PC-9 (cell line): ENCODE measurements around the gene STK39. TPM values are rescaled to one million over a fixed set of nuclear protein-coding genes. Genes with fewer than 3 reads are reported as not detected.

Source experiments
- BruUV-seq: library from RNA; stranded (reverse); fragments of 400-500 nt; replicated peaks from 2 replicates; lab custom pipeline; 2021; lab: Mats Ljungman, UMichigan
- CTCF ChIA-PET: fragments of 300-600 bp; sonication (Branson Sonifier 250); formaldehyde crosslinking; loops from one replicate; lab custom pipeline; 2022; ENCODE audit warnings: antibody characterized with exemption; lab: Charles Lee
- POLR2A ChIA-PET: fragments of 300-600 bp; sonication (Branson Sonifier 250); formaldehyde crosslinking; loops from one replicate; lab custom pipeline; 2022; ENCODE audit warnings: antibody characterized with exemption; ENCODE audit not compliant: unreplicated experiment; lab: Charles Lee
- DNase-seq, 2 experiments: peaks; one replicate each; pipeline versions ENCODE4 v3.0.0 to v3.0.0-alpha.2; 2015 to 2022; ENCODE audit warnings: mixed read lengths in 1 of 2
- H2AFZ ChIP-seq: fragments of 200-600 bp; sonication (generic); 2 replicates; pipeline ENCODE4 v1.8.1; 2017; ENCODE audit warnings: antibody characterized with exemption
- H3F3A ChIP-seq: fragments of 200-600 bp; sonication (generic); 2 replicates; pipeline ENCODE4 v1.8.1; 2017; ENCODE audit warnings: antibody characterized with exemption, mild to moderate bottlenecking, low read depth; ENCODE audit not compliant: insufficient read depth
- H3K27ac ChIP-seq: fragments of 200-600 bp; sonication (generic); 2 replicates; pipeline ENCODE4 v1.6.1; 2016; ENCODE audit warnings: mixed run types
- H3K27me3 ChIP-seq: fragments of 200-600 bp; sonication (generic); 2 replicates; pipeline ENCODE4 v1.6.1; 2016; ENCODE audit warnings: low read depth, mixed run types; ENCODE audit not compliant: insufficient read depth
- H3K36me3 ChIP-seq: fragments of 200-600 bp; sonication (generic); 2 replicates; pipeline ENCODE4 v1.6.1; 2016; ENCODE audit warnings: low read depth, mixed run types
- H3K4me1 ChIP-seq: fragments of 200-600 bp; sonication (generic); replicated peaks from 2 replicates; pipeline ENCODE4 v1.6.1; 2016; ENCODE audit warnings: mixed run types; ENCODE audit not compliant: insufficient read depth
- H3K4me2 ChIP-seq: fragments of 200-600 bp; sonication (generic); 2 replicates; pipeline ENCODE4 v1.6.1; 2017; ENCODE audit warnings: mixed run types
- H3K4me3 ChIP-seq: fragments of 200-600 bp; sonication (generic); 2 replicates; pipeline ENCODE4 v1.6.1; 2016; ENCODE audit warnings: mixed run types
- H3K79me2 ChIP-seq: fragments of 200-600 bp; sonication (generic); 2 replicates; pipeline ENCODE4 v1.6.1; 2017; ENCODE audit warnings: low read depth, mixed run types
- H3K9me2 ChIP-seq: fragments of 200-600 bp; sonication (generic); 2 replicates; pipeline ENCODE4 v1.8.1; 2017; ENCODE audit warnings: mild to moderate bottlenecking; ENCODE audit not compliant: insufficient read depth
- H3K9me3 ChIP-seq: fragments of 200-600 bp; sonication (generic); 2 replicates; pipeline ENCODE4 v1.8.1; 2016; ENCODE audit warnings: low read depth; ENCODE audit not compliant: insufficient read depth
- H4K20me1 ChIP-seq: fragments of 200-600 bp; sonication (generic); 2 replicates; pipeline ENCODE4 v1.8.1; 2017; ENCODE audit not compliant: insufficient read depth
- CTCF ChIP-seq: fragments of 200-600 bp; sonication (generic); conservative IDR thresholded peaks from 2 replicates; pipeline ENCODE4 v1.6.1; 2017; ENCODE audit warnings: mixed run types, antibody characterized with exemption, mild to moderate bottlenecking, moderate library complexity
- EZH2 ChIP-seq: fragments of 200-600 bp; sonication (generic); IDR thresholded peaks from 2 replicates; pipeline ENCODE4 v1.8.0; 2017; ENCODE audit warnings: antibody characterized with exemption, low read depth
- intact Hi-C: fragments of 100-400 bp; cut with micrococcal nuclease; formaldehyde crosslinking; loops from one replicate; pipeline ENCODE4 v1.10.0; 2022; ENCODE audit not compliant: unreplicated experiment
- total RNA-seq: library from RNA; stranded (reverse); gene quantifications from 2 replicates; pipeline ENCODE4 v1.2.3, GENCODE V29; 2021

Gene STK39
- total RNA-seq, 1 experiment from 2014 or later: 14.5 TPM

GRCh38 chr2:168056242-168056787 lies 191.1 kb downstream of the STK39 start:
- H3K79me2 ChIP-seq: no peaks in the 10 kb centered on the region
- BruUV-seq: no TSS peak
- H3K4me3 ChIP-seq: no peak overlapping the region
- H3K4me1 ChIP-seq: no peaks in the 10 kb centered on the region
- ChIA-PET CTCF (no interaction called here), POLR2A (no interaction called here)
- H2AFZ ChIP-seq: no peak overlapping the region
- intact Hi-C loops: no loop called here
- H4K20me1 ChIP-seq: no peaks in the 10 kb centered on the region
- no peaks in the 10 kb centered on the region for H3K9me2 ChIP-seq
- no peaks in the 10 kb centered on the region for H3F3A ChIP-seq
- no peaks in the 10 kb centered on the region for H3K9me3 ChIP-seq
- no peak for TF ChIP-seq EZH2
- no peak for TF ChIP-seq CTCF
- no peak overlapping the region for H3K27ac ChIP-seq
- no peak overlapping the region for H3K4me2 ChIP-seq
- no peaks in the 10 kb centered on the region for H3K27me3 ChIP-seq
- no peaks in the 10 kb centered on the region; the same call in 1 of the 2 replicates for H3K36me3 ChIP-seq
- no peak for DNase-seq

- Histone ChIP-seq H4K20me1 (no peaks in the 10 kb centered on the region), H3K9me3 (no peaks in the 10 kb centered on the region), H3K79me2 (no peaks in the 10 kb centered on the region), H3K4me3 (no peak overlapping the region), H3K36me3 (no peaks in the 10 kb centered on the region), H3K4me1 (no peaks in the 10 kb centered on the region), H3F3A (no peaks in the 10 kb centered on the region), H3K27me3 (no peaks in the 10 kb centered on the region), H3K4me2 (no peak overlapping the region), H3K9me2 (no peaks in the 10 kb centered on the region), H2AFZ (no peak overlapping the region), H3K27ac (no peak overlapping the region)
- POLR2A ChIA-PET: no interaction called here
- no peak for TF ChIP-seq EZH2
- TF ChIP-seq CTCF: no peak
- intact Hi-C loops: no loop called here
- CTCF ChIA-PET: no interaction called here
- no TSS peak for BruUV-seq
- no peak for DNase-seq
Measured at GRCh38 chr2:168054657-168055056, 192.7 kb downstream of the STK39 start.

- no peaks in the 10 kb centered on the region for H3K27me3 ChIP-seq
- no peak overlapping the region for H3K4me3 ChIP-seq
- intact Hi-C loops: no loop called here
- no peak overlapping the region for H3K27ac ChIP-seq
- no peaks in the 10 kb centered on the region for H3F3A ChIP-seq
- H2AFZ ChIP-seq: no peak overlapping the region
- POLR2A ChIA-PET: no interaction called here
- no peaks in the 10 kb centered on the region for H3K79me2 ChIP-seq
- CTCF ChIA-PET: no interaction called here
- H3K4me2 ChIP-seq: no peak overlapping the region
- H3K4me1 ChIP-seq: no peaks in the 10 kb centered on the region
- DNase-seq: no peak
- H3K9me3 ChIP-seq: no peaks in the 10 kb centered on the region
- BruUV-seq: no TSS peak
- TF ChIP-seq EZH2 (no peak), CTCF (no peak)
- no peaks in the 10 kb centered on the region for H4K20me1 ChIP-seq
- H3K9me2 ChIP-seq: no peaks in the 10 kb centered on the region
- no peaks in the 10 kb centered on the region for H3K36me3 ChIP-seq
Measured at GRCh38 chr2:168053676-168054075, 193.7 kb downstream of the STK39 start.
